Heart right ventricle (tissue), 16 donors: ENCODE data around the gene NKD1. TPM values are rescaled to one million over a fixed set of nuclear protein-coding genes. Genes with fewer than 3 reads are reported as not detected.

Experiments used
- ATAC-seq, 8 donors: fragments of 200-7000 bp; cut with Tn5 transposase; one replicate each; pipeline ENCODE4 v1.9.1; 2020; ENCODE audit warnings: mild to moderate bottlenecking in 8 of 8, moderate library complexity in 8 of 8, moderate number of reproducible peaks in 1 of 8
- DNase-seq, 2 donors: peaks; one replicate each; pipeline ENCODE4 v3.0.0-alpha.2; 2020
- H3K27ac ChIP-seq, 10 donors: fragments of 200-600 bp; sonication (generic) in 2 of 10; one replicate each; pipeline versions ENCODE4 v1.5.0 to v1.8.0; 2020 to 2022; ENCODE audit warnings: mild to moderate bottlenecking in 3 of 10
- H3K27me3 ChIP-seq, 7 donors: fragments of 200-600 bp; one replicate each; pipeline ENCODE4 v1.8.0; 2021 to 2022; ENCODE audit warnings: mild to moderate bottlenecking in 2 of 7
- H3K36me3 ChIP-seq, 9 donors: fragments of 200-600 bp; sonication (generic) in 1 of 9; one replicate each; pipeline versions ENCODE4 v1.5.0 to v1.8.0; 2020 to 2022; ENCODE audit warnings: mild to moderate bottlenecking in 2 of 9
- H3K4me1 ChIP-seq, 9 donors: fragments of 200-600 bp; sonication (generic) in 1 of 9; one replicate each; pipeline versions ENCODE4 v1.5.0 to v1.8.0; 2020 to 2022; ENCODE audit warnings: mild to moderate bottlenecking in 4 of 9
- H3K4me3 ChIP-seq, 10 donors: fragments of 200-600 bp; sonication (generic) in 2 of 10; one replicate each; pipeline versions ENCODE4 v1.5.0 to v1.8.0; 2020 to 2022; ENCODE audit warnings: mild to moderate bottlenecking in 7 of 10, moderate library complexity in 2 of 10
- H3K9me3 ChIP-seq, 11 donors: fragments of 200-600 bp in 10 of 11; sonication (generic) in 2 of 11; one replicate each; pipeline versions ENCODE4 v1.5.0 to v1.8.0; 2013 to 2022; ENCODE audit warnings: mild to moderate bottlenecking in 2 of 11, control low read depth in 1 of 11, moderate library complexity in 1 of 11
- WGBS, 2 donors: extraction: QIAGEN DNeasy Blood & Tissue Kit; methylation state at CpG; one replicate each; pipeline ENCODE4 v1.1.7; 2013; ENCODE audit warnings: inconsistent platforms in 1 of 2; 5-methylcytosine and 5-hydroxymethylcytosine counted together
- intact Hi-C, 10 donors: fragments of 100-400 bp; cut with DNase I; formaldehyde crosslinking; loops; one replicate each; pipeline versions ENCODE4 v1.11.1 to v1.14.2; 2022
- polyA plus RNA-seq, 2 donors: library from polyadenylated mRNA; stranded (reverse); fragments of 200-250 nt; gene quantifications; one replicate each; pipeline ENCODE4 v1.2.3, GENCODE V29; 2013
- total RNA-seq, 10 donors: library from RNA; stranded (reverse); fragmentation: NEBNext Ultra II Directional in 3 of 10; extraction: Animal tissue kit (Norgen Biotek cat#: 25700) in 3 of 10; gene quantifications; one replicate each; pipeline versions ENCODE4 v1.2.1 to v1.2.4, GENCODE V29; 2021 to 2023
- TF ChIP-seq, protein P1 (sequence below), 9 donors: fragments of 200-600 bp; sonication (generic) in 2 of 9; IDR thresholded peaks; one replicate each; pipeline versions ENCODE4 v1.5.0 to v1.8.0; 2021 to 2022; ENCODE audit warnings: antibody characterized with exemption in 9 of 9, mild to moderate bottlenecking in 5 of 9, moderate library complexity in 1 of 9
- donor health status: Arrhythmogenic right ventricular cardiomyopathy.
- donor health status: ischemic (EF 13 %, LVEDD 7.1; RV severe dilation, severe dysfunction).
- donor health status: healthy with polysubstance abuse.
- donor health status: DM: no; HTN: yes; CAD: no.
- donor health status: DM: no; HTN: no; CAD: no.
- donor health status: ischemic (EF 25% LVEDD 6.9; RV normal size, moderate dysfunction).
- donor health status: ischemic (EF 25% LVEDD 5.7; RV mildly dilated, moderate dysfunction).
- donor health status: healthy.
- donor health status: DM: yes; HTN: yes; CAD: no.
- donor health status: Ischemic cardiomyopathy.
- donor health status: ischemic (EF 35%, LVEDD 5.7; RV mildly dilated, moderate dysfunction).
- donor health status: nonischemic (EF 11% LVEDD 7.7; RV severe dilation, severe dysfunction).
- donor health status: DM: yes; HTN: yes; CAD: no.
- donor health status: PGD.
- donor health status: ischemic (EF 29% LVEDD 5.4; RV normal size, mild dysfunction).
- donor health status: nonischemic (EF 23%, LVEDD 6.1; RV moderate dilation, normal function).

The NKD1 gene
- total and polyA plus RNA-seq, 12 donors = 0.22 to 1.1 (median 0.42) TPM

DNA sequence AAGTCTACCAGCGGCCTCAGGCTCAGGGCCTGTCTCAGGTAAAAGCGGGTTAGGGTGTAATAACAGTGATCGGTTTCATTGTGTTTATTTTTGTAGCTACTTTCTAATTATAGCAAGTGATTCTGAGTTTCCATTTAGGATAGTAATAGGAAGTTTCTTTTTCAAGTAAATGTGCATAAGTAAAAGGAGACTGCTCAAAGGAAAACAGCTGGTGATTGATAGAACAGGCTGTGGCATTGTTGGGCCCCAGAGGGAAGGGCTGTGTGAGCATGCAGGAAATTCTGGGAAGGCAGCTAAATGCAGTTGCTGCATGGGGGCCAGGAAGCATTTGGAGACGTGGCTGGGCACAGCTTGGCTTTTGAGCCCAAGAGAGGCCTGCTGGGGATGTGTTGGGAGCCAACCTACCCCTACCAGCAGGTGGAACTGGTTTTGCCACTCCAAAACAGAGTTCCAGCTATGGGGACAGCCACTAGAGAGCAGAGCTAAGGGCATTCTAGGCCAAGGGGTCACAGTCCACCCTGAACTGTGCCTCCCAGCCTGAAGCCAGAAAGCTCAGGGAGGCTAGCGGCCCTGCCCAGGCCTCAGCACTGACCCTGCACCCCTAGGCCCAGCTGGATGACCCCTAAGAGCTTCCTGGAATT lies 120.3 kb downstream of the NKD1 start:
- Histone ChIP-seq H3K27me3 (peaks cover 0 to 11% (median 8%) of the 10 kb centered on the region in 7 donors), H3K27ac (peak overlapping the region in 7 of 10 donors; percentile 19 to 77 (median 49)), H3K36me3 (peaks cover 0 to 27% (median 0%) of the 10 kb centered on the region in 9 donors), H3K4me3 (no peak overlapping the region), H3K4me1 (peaks cover 2 to 45% (median 17%) of the 10 kb centered on the region in 9 donors), H3K9me3 (peaks cover 0 to 29% (median 9%) of the 10 kb centered on the region in 11 donors)
- TF ChIP-seq, protein P1, sequence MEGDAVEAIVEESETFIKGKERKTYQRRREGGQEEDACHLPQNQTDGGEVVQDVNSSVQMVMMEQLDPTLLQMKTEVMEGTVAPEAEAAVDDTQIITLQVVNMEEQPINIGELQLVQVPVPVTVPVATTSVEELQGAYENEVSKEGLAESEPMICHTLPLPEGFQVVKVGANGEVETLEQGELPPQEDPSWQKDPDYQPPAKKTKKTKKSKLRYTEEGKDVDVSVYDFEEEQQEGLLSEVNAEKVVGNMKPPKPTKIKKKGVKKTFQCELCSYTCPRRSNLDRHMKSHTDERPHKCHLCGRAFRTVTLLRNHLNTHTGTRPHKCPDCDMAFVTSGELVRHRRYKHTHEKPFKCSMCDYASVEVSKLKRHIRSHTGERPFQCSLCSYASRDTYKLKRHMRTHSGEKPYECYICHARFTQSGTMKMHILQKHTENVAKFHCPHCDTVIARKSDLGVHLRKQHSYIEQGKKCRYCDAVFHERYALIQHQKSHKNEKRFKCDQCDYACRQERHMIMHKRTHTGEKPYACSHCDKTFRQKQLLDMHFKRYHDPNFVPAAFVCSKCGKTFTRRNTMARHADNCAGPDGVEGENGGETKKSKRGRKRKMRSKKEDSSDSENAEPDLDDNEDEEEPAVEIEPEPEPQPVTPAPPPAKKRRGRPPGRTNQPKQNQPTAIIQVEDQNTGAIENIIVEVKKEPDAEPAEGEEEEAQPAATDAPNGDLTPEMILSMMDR (IDR thresholded peaks at IDR 0.05) = peak in 2 of 9 donors; percentile 6 to 8
- intact Hi-C loops = loop anchor here in 9 of 10 donors (5.0 to 10.0 kb wide), 13 partner anchors 74 to 644 kb away; partner anchors contain the start of genes CNEP1R1 (in 2 of the 9), CYLD (in 2 of the 9) and BRD7 (in 1 of the 9)
- DNase-seq (no peak), ATAC-seq (peak in 1 of 8 donors; percentile 14)
- 51 to 54% methylated on average over 5 of the region's 5 CpGs for WGBS, 2 donors

DNA sequence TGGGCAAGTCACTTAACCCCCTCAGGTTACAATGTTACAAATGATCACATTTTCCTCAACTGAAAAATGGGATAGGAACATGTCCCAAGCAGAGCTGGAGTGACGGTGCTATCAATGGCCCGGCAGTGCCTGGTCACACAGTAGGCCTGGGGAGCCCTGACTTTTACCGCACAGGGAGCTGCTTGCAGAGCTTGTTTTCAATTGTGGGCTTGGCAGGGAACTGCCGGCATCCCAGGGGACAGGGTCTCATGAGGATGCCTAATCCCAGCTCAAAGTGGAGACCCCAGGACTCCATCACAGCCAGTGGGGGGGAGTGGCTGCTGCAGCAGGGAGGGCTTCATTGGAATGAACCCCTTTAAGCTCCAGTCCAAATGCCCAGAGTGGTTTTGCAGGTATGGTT lies 121.5 kb downstream of the NKD1 start:
- Histone ChIP-seq H3K27me3 (peaks cover 0 to 23% (median 19%) of the 10 kb centered on the region in 7 donors), H3K4me3 (no peak overlapping the region), H3K36me3 (peaks cover 0 to 39% (median 0%) of the 10 kb centered on the region in 9 donors), H3K9me3 (peaks cover 0 to 30% (median 9%) of the 10 kb centered on the region in 11 donors), H3K4me1 (peaks cover 2 to 41% (median 17%) of the 10 kb centered on the region in 9 donors), H3K27ac (no peak overlapping the region)
- intact Hi-C loops = loop anchor here (5.0 to 10.0 kb wide), 13 partner anchors 73 to 645 kb away; partner anchors contain the start of genes CNEP1R1 (in 2 of the 10), CYLD (in 2 of the 10) and BRD7 (in 1 of the 10)
- WGBS, 2 donors = 90 to 95% methylated on average over 4 of the region's 4 CpGs
- no peak for DNase-seq
- TF ChIP-seq, protein P1 (IDR thresholded peaks at IDR 0.05) = no peak
- no peak for ATAC-seq

DNA sequence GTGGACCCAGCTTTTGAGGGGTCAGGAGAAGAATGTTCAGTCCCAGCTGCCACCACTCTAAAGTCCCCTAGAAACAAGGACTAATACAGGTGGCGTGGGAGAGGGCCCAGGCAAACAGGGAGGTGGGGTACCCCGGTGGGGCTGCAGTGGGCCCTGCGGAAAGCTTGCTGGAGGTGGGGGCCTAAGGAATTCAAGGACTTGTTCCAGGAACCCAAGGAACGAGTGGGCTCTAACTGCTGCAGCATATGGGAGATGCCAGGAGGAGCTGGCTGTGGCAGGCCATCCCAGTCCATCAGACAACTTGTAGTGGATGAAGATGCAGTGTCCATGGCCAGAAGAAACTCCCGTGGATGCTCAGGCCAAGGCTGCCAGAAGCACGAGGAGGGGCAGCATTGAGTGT lies 122.3 kb downstream of the NKD1 start:
- peaks cover 0 to 27% (median 20%) of the 10 kb centered on the region in 7 donors for H3K27me3 ChIP-seq
- no peak overlapping the region for H3K27ac ChIP-seq
- no peak overlapping the region for H3K4me3 ChIP-seq
- intact Hi-C loops = loop anchor here in 2 of 10 donors (5.0 to 10.0 kb wide), 2 partner anchors 134 to 137 kb away; no protein-coding TSS in a partner anchor
- peaks cover 0 to 30% (median 9%) of the 10 kb centered on the region in 11 donors for H3K9me3 ChIP-seq
- TF ChIP-seq, protein P1 (IDR thresholded peaks at IDR 0.05) = no peak
- H3K4me1 ChIP-seq = peaks cover 2 to 34% (median 13%) of the 10 kb centered on the region in 9 donors
- WGBS, 2 donors = 92% methylated on average over 6 of the region's 6 CpGs
- DNase-seq = no peak
- ATAC-seq = no peak
- H3K36me3 ChIP-seq = peaks cover 0 to 47% (median 0%) of the 10 kb centered on the region in 9 donors

DNA sequence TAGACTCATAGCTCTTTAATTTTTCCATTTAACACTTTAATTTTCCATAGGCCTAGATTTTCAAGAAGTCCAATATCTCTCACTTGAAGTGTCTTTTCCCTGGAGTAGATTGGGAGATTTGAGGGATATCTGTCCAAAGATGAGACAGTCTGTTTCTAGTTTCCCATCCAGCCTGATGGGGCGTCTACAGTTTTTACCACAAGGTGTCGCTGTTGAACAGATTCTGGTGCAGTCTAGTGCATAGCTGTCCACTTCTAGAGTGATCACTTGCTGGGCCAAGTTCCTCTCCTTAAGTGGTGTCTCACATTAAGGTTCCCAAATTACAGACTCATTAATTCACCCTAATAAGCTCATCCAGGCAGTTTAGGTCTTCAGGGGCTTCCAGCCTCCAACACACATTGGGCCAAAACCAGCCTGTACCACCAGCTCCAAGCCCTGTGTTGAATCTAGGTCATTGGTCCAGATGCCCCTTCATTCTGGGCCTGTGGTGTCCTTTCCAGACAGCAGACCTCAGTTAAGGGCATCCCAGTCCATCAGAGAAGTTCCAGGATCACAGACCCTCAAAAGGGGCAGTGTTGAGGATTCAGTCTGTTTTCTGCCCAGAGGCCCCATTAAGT lies 123.6 kb downstream of the NKD1 start:
- WGBS, 2 donors = 43 to 45% methylated on average over 2 of the region's 2 CpGs
- ATAC-seq (no peak), DNase-seq (no peak)
- Histone ChIP-seq H3K36me3 (peaks cover 0 to 59% (median 0%) of the 10 kb centered on the region in 9 donors), H3K4me3 (no peak overlapping the region), H3K4me1 (peaks cover 2 to 21% (median 13%) of the 10 kb centered on the region in 9 donors), H3K27me3 (peaks cover 0 to 30% (median 21%) of the 10 kb centered on the region in 7 donors), H3K27ac (no peak overlapping the region), H3K9me3 (peaks cover 0 to 30% (median 9%) of the 10 kb centered on the region in 11 donors)
- TF ChIP-seq, protein P1 (IDR thresholded peaks at IDR 0.05) = peak in 8 of 9 donors; percentile 3 to 71 (median 40)
- intact Hi-C loops = loop anchor here in 2 of 10 donors (5.0 to 10.0 kb wide), 2 partner anchors 133 to 136 kb away; no protein-coding TSS in a partner anchor
